ENCODE data around the gene OXT.
"Not testable (repeated sequence)": the region's sequence is repeated elsewhere in the genome, so short reads cannot be mapped to it uniquely, and the experiment has no call there.

Gene OXT

DNA sequence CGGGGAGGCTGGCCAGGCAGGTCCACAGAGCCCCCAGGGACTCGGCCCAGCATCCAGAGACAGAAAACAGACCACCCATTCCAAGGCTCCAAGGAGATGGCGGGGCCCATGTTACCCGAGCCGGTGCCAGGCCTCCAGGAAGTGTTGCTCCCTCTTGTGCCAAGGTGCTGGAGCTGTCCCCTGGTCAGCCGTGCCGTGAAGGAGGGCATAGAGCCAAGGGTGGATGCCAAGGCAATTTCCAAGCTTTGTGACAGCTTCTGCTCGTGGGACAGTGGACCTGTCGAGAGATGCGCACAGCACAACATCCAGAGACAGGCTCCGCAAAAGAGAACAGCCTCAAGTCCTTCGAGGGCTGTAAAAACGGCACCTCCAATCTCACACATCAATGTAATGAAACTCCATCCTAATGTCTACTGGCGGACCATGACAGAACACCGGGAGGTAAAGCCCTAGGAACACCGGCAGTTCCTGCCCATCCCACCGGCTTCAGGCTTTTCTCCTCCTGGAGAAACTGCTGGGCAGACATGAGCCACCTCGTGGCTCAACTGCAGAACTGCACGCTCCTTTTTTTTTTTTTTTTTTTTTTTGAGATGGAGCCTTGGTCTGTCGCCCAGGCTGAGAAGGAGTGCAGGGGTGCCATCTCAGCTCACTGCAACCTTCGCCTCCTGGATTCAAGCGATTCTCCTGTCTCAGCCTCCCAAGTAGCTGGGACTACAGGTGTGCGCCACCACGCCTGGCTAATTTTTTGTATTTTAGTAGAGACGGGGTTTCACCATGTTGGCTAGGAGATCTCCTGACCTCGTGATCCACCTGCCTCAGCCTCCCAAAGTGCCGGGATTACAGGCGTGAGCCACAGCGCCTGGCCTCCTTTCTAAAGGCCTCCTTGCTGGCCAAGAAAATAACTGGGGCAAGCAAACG, 44.0 kb downstream of the OXT start:
- peak; percentile 84 for FAIRE-seq

DNA sequence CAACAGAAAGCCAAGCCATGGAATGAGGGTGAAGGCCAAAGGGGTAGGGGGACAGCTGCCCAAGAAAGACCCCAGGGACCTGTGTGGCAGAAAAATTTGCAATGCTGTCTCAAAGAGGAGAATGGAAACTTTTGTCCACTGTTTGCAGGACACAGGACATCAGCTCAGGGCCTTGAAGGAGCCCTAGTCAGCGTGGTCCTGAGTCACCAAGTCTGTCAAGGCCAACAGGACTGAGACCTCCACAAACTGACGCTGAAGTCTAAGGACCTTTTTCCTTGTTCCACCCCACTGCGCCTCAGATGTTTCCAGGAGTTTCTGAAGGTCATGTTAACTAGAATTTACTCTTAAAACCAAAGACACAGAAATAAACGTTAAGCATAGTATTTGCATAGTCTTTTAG, 44.9 kb downstream of the OXT start:
- FAIRE-seq = no peak

GRCh38 chr20:3117839-3118379, 46.5 kb downstream of the OXT start:
- FAIRE-seq = not testable (repeated sequence)

DNA sequence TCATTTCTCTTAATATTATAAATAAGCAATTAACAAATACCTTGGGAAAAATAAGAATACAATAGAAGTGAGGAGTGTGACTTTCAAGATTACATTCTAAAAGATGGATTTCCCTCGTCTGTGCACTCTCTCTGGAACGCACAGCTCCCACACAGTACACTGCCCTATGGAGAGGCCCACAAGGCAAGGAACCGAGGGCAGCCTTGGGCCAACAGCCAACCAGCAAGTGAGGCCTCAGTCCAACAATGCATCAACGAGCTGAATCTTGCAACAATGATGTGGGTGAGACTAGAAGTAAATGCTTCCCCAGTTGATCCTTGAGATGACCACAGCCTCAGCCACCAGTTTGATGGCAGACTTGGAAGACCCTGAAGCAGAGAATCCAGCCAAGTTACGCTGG, 47.6 kb downstream of the OXT start:
- no peak for FAIRE-seq

GRCh38 chr20:3121271-3121911, 50.0 kb downstream of the OXT start:
- no peak for FAIRE-seq
